ENCODE results near the gene ZNF362.

Gene ZNF362

GRCh38 chr1:33236498-33236897 is 19.8 kb upstream of the ZNF362 start:
- no peaks in the 10 kb centered on the region for H3K9me3 ChIP-seq (ENCODE audit: control insufficient read depth, insufficient read depth, low read depth, low read length)
- CTCF ChIA-PET, result interaction anchor here (1.2 to 1.4 kb wide), 2 partner anchors 18 to 59 kb away, joined by 3 to 5 read pairs; no protein-coding TSS in a partner anchor
- H3K4me3 ChIP-seq (ENCODE audit: low read depth, low read length), result no peak overlapping the region
- H3K36me3 ChIP-seq (ENCODE audit: control insufficient read depth in 2 of 2, insufficient read depth in 1 of 2, low read length in 2 of 2), result no peaks in the 10 kb centered on the region
- no peaks in the 10 kb centered on the region for H3K4me1 ChIP-seq (ENCODE audit: control insufficient read depth, insufficient read depth, low read length)
- H3K27ac ChIP-seq (ENCODE audit: extremely low read depth, low read depth, low read length), result no peak overlapping the region
- no peak for TF ChIP-seq ZNF473 (tag by site-specific recombination; IDR thresholded peaks at IDR 0.05)
- no peak for TF ChIP-seq ZNF610 (tag by site-specific recombination; IDR thresholded peaks at IDR 0.05; ENCODE audit: borderline replicate concordance)
- TF ChIP-seq, protein P1, sequence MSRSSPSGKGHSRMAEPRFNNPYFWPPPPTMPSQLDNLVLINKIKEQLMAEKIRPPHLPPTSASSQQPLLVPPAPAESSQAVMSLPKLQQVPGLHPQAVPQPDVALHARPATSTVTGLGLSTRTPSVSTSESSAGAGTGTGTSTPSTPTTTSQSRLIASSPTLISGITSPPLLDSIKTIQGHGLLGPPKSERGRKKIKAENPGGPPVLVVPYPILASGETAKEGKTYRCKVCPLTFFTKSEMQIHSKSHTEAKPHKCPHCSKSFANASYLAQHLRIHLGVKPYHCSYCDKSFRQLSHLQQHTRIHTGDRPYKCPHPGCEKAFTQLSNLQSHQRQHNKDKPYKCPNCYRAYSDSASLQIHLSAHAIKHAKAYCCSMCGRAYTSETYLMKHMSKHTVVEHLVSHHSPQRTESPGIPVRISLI (tag by site-specific recombination; IDR thresholded peaks at IDR 0.05), result no peak
- no peak for TF ChIP-seq ZNF843 (tag by site-specific recombination; IDR thresholded peaks at IDR 0.05)
- TF ChIP-seq BCL11B (tag by site-specific recombination; IDR thresholded peaks at IDR 0.05; ENCODE audit: low read depth), result no peak
- no peak for TF ChIP-seq ZNF2 (tag by site-specific recombination; IDR thresholded peaks at IDR 0.05)
- no peak for TF ChIP-seq ZNF549 (tag by site-specific recombination; IDR thresholded peaks at IDR 0.05)
- TF ChIP-seq, protein P2, sequence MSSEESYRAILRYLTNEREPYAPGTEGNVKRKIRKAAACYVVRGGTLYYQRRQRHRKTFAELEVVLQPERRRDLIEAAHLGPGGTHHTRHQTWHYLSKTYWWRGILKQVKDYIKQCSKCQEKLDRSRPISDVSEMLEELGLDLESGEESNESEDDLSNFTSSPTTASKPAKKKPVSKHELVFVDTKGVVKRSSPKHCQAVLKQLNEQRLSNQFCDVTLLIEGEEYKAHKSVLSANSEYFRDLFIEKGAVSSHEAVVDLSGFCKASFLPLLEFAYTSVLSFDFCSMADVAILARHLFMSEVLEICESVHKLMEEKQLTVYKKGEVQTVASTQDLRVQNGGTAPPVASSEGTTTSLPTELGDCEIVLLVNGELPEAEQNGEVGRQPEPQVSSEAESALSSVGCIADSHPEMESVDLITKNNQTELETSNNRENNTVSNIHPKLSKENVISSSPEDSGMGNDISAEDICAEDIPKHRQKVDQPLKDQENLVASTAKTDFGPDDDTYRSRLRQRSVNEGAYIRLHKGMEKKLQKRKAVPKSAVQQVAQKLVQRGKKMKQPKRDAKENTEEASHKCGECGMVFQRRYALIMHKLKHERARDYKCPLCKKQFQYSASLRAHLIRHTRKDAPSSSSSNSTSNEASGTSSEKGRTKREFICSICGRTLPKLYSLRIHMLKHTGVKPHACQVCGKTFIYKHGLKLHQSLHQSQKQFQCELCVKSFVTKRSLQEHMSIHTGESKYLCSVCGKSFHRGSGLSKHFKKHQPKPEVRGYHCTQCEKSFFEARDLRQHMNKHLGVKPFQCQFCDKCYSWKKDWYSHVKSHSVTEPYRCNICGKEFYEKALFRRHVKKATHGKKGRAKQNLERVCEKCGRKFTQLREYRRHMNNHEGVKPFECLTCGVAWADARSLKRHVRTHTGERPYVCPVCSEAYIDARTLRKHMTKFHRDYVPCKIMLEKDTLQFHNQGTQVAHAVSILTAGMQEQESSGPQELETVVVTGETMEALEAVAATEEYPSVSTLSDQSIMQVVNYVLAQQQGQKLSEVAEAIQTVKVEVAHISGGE (tag by site-specific recombination; conservative IDR thresholded peaks at IDR 0.05; ENCODE audit: low read depth), result no peak
- no peak for TF ChIP-seq ZNF433 (tag by site-specific recombination; IDR thresholded peaks at IDR 0.05; ENCODE audit: low read depth)
- no peak for TF ChIP-seq FEZF1 (tag by site-specific recombination; IDR thresholded peaks at IDR 0.05)
- TF ChIP-seq ZNF184 (tag by site-specific recombination; IDR thresholded peaks at IDR 0.05), result no peak
- no peak for TF ChIP-seq ZBTB7A (tag by site-specific recombination; IDR thresholded peaks at IDR 0.05; ENCODE audit: low read depth)
- TF ChIP-seq ZNF148 (tag by site-specific recombination; IDR thresholded peaks at IDR 0.05; ENCODE audit: borderline replicate concordance), result no peak
- no peak for TF ChIP-seq ZNF677 (tag by site-specific recombination; IDR thresholded peaks at IDR 0.05)
- TF ChIP-seq ZNF138 (tag by site-specific recombination; IDR thresholded peaks at IDR 0.05; ENCODE audit: borderline replicate concordance), result no peak
- TF ChIP-seq, protein P3, sequence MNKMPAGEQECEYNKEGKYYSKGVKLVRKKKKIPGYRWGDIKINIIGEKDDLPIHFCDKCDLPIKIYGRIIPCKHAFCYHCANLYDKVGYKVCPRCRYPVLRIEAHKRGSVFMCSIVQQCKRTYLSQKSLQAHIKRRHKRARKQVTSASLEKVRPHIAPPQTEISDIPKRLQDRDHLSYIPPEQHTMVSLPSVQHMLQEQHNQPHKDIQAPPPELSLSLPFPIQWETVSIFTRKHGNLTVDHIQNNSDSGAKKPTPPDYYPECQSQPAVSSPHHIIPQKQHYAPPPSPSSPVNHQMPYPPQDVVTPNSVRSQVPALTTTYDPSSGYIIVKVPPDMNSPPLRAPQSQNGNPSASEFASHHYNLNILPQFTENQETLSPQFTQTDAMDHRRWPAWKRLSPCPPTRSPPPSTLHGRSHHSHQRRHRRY (tag by site-specific recombination; IDR thresholded peaks at IDR 0.05), result no peak
- no peak for TF ChIP-seq ZNF501 (tag by site-specific recombination; IDR thresholded peaks at IDR 0.05)
- TF ChIP-seq ZNF146 (tag by site-specific recombination; IDR thresholded peaks at IDR 0.05), result no peak
- TF ChIP-seq ZNF621 (tag by site-specific recombination; IDR thresholded peaks at IDR 0.05), result no peak
- TF ChIP-seq MYNN (tag by site-specific recombination; IDR thresholded peaks at IDR 0.05; ENCODE audit: borderline replicate concordance), result no peak
- POLR2A ChIA-PET, result no interaction called here

All from HEK293 (cell line).